GM19240 (cell line): ENCODE measurements around the gene SYPL1.

Experiments
- DNase-seq: peaks from one replicate; pipeline ENCODE4 v3.0.0; 2011; ENCODE audit warnings: low spot score; ENCODE audit not compliant: insufficient read length

Gene SYPL1

GRCh38 chr7:106067678-106068077 is 44.4 kb downstream of the SYPL1 start:
- no peak for DNase-seq

- DNase-seq = no peak
Measured at GRCh38 chr7:106065575-106066500, 46.3 kb downstream of the SYPL1 start.

GRCh38 chr7:106064771-106065574 is 47.1 kb downstream of the SYPL1 start:
- DNase-seq = no peak

GRCh38 chr7:106064316-106064715 is 47.8 kb downstream of the SYPL1 start:
- no peak for DNase-seq

- DNase-seq = no peak
Measured at GRCh38 chr7:106063692-106064091, 48.4 kb downstream of the SYPL1 start.

GRCh38 chr7:106063024-106063423 is 49.1 kb downstream of the SYPL1 start:
- DNase-seq = no peak

GRCh38 chr7:106062521-106062931 is 49.6 kb downstream of the SYPL1 start:
- no peak for DNase-seq

- no peak for DNase-seq
Measured at GRCh38 chr7:106062006-106062405, 50.1 kb downstream of the SYPL1 start.

- DNase-seq = peak; percentile 38
Measured at GRCh38 chr7:106061301-106061979, 50.7 kb downstream of the SYPL1 start.

- no peak for DNase-seq
Measured at GRCh38 chr7:106060394-106060920, 51.7 kb downstream of the SYPL1 start.

- DNase-seq = no peak
Measured at GRCh38 chr7:106059556-106059955, 52.6 kb downstream of the SYPL1 start.

- DNase-seq = no peak
Measured at GRCh38 chr7:106058928-106059324, 53.2 kb downstream of the SYPL1 start.

GRCh38 chr7:106057962-106058927 is 53.9 kb downstream of the SYPL1 start:
- DNase-seq = peak; percentile 30

GRCh38 chr7:106057204-106057961 is 54.7 kb downstream of the SYPL1 start:
- DNase-seq = no peak

- peak; percentile 74 for DNase-seq
Measured at GRCh38 chr7:106056513-106057203, 55.5 kb downstream of the SYPL1 start.

- DNase-seq = no peak
Measured at GRCh38 chr7:106054971-106055532, 57.1 kb downstream of the SYPL1 start.

- DNase-seq = no peak
Measured at GRCh38 chr7:106054156-106054910, 57.8 kb downstream of the SYPL1 start.

GRCh38 chr7:106053109-106053508 is 59.0 kb downstream of the SYPL1 start:
- no peak for DNase-seq
